ENCODE data around the gene HSF5.

Gene HSF5

DNA sequence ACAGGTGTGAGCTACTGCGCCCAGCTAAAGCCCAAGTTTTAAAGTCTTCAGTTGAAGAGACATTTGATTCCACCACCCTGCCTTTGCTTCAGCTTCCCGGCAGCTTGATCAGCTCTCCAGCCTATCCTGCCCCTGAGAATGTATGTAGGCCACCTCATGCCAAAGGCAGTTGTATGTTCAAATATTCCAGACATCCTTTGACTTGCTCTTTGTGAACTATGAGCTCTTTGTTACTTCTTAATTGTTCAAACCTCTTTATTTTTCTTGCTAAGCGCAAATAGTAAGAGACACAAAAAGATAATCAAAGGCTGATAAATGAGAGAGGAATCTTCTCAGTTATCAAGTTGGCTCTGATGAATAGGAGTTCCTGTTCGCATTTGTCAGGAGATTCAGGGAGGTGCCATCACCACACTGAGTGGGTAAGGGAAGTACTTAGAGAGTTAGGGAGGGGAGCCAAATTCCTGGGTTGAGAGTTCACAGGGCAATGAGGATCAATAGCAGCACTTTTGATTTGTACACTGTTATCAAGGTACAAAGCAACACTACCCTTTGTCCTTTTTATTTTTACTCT lies 104.2 kb downstream of the HSF5 start:
- ATAC-seq: no peak

DNA sequence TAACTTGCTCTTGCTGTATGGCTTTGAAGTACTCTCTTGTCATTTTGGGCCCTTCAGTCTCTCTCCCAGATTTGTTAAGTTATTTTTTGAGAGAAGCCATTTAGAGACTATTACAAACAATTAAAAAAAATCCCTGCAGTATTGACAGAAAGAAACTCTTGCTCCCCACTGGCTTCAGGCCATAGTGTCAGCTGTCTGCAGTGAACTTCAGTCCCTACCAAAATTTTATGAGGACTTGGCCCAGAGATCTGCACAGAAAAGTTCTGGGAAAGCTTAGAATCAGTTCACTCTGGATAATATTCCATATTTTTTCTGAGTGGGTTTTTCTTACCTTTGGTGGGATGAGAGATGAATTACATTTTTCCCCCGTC lies 105.4 kb downstream of the HSF5 start:
- no peak for ATAC-seq

DNA sequence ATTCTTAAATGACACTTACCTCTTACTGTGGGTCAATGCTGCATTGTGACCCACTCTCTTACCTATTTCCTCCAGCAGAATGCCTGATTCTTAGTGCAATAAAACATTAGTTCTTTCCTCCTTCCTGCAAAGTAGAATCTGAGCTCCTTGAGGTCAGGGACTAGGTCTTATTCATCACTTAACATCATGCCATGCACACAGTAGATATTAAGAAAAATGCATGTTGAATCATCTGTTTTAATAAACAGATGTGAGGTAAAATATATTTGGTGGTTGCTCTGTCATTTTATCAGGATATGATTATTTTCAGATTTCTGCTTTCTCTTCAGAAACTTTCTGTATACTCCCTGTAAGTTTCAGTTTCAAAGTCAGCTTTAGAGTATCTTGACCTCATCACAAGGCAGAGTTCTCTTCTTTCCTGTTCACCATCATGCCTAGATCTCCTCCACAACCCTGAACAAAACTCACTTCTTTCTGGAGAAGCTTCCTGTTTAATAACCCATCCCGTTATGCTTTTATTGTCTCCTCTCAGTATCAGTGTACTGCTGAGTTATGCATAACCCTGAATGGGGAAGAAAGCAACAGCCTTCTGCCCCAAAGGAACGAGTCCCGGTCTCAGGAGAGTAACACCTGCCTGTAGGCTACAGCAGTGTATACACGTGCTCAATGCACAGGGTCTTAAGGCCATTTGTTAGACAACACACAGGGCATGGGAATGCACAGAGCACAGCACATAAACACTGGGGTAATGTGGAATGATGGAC lies 105.9 kb downstream of the HSF5 start:
- peak; percentile 89 to 92 for ATAC-seq

DNA sequence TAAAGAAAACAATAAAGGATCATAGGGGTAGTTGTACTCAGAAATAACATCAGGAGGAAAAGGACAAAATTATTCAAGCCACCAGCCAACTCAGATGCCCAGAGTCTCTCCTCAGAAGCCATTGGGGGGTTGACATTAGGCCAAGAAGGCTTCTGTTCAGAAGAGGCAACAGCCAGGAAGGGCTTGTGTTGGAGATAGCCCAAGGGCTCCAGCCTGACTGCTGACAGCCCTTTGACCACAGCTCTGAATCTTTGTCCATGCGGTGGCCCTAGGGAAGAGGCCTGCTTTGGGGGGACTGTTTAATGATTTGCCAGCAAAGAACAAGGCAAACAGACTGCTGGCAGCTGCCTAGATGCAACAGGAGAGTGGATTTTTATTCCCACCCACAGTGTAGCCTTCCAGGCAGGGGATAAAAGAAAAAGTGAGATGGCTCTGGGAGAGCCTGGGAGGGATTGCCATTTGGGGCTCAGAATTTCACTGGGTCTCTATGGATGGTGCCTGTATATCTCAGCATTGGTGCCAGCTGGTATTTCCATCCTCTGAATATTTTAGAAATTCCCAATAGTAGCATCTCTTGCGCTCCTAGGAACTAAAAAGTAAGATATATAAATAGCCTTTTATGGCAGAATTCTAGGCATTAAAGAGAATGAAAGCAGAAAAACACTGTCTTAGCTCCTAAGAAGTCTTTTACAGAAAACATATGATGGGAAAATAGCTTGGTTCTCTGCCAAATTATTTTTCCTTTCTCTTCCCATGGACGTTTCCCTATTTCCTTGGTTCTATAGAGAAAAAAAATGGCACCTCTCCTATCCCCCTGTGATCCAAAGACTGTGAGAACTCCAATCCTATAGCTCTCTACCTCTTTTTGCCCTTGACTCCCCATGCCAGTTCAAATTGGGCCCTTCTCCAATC lies 106.8 kb downstream of the HSF5 start:
- no peak for ATAC-seq

DNA sequence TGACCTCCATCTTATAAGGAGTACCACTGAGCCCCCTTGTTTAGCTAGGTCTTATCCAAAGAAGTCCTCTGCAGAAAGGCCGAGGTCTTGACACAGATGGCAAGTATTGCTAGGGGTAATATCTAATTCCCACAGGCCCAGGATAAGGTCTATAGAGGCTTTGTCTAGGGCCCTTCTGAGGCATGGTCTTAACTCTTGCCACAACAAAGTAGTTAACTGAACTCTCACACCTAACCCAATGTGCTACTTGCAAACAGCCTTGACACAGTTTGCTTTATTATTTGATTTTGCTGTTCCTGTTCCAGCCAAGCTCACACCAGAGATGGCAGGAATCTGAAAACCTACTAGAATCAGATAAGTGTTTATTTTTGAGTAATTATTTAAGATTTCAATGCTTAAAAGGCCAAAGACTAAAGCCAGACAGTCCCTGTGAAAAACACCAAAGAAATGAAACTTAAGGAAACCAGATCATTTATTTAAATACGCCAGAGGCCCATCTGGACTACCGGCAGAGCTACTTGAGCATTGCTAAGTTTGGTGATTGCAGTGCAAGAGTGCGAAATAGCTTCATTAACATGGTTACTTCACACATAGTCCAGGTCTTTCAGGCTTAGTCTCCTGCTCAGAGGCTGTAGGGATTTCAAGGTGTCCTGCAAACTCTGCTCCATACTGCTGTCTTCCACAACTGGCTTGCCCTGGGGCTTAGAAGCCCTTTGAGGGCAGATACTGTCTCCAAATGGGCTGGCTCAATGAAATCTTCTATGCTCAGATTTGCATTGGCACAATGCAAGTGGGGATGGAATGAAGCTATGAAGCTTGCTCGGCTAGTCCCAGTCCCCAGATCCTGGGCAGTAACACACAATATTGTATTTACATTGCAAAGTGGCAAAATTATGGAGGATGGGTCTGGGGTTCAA lies 107.7 kb downstream of the HSF5 start:
- ATAC-seq: no peak

DNA sequence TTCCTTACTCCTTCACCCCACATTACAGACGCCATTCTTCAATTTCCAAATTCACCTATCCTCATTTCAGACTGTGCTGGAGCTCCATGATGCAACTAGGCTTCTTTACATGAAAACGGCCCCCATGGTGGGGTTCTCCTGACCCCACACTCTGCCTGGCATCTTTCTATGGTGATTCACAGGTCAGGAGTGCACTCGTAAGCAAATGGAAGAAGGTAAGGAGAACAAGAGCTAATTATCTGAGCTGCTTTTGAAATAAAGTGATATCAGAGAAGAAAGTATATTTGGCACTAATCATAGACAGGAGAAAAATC lies 108.7 kb downstream of the HSF5 start:
- no peak for ATAC-seq

DNA sequence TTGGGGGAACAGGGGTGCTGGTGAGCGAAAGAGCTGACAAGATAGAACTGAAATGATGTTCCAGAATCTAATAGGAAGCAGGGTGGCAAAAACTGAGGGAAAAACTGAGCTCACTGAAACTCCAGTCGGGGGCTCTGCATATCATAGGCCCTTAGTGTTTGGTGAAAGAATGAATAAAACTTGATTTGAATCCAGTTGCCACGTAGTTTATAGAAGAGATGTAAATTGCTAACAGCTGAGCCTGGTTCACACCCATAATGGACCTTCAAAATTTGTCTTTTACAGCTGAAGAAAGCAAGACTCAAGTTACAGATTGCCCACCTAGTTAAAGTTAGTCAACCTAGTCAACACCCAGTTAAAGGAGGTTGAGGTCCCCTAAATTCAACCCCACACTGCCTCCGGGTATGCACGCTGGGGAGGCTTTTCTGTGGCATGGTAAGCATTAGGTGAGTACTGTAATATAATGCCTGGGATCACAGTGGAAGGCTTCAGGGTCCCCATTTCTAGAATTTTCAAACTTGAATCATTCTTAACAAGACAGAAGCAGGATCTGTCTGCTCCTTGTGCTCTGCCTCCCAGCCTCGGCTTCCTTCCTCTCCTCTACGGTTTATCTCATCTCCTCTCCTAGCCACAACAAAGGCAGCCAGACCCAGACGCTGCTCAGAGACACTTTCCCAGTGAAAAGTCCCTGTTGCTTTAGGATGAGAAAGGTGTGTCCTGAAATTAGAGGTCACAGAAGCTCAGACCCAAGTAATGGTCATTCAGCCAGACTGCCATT lies 109.3 kb downstream of the HSF5 start:
- ATAC-seq: no peak

DNA sequence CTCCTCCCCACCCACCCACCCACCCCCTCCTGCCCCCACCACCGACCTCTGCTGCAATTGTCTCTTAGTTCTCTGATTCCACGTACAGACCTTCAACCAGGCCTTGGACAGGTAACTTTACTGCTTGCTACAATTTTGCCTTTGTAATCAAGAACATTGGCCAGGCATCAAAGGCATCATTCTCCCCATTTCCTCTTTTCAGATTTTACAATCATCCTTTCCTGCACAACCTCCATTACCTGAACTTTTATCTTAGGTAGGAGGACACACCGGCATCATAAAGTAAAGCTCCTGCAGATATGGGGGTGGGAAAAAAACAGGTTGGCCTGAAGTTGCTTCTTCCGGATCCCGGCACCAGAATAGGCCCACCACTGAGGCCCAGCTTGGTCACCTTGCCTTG lies 110.5 kb downstream of the HSF5 start:
- no peak for ATAC-seq

DNA sequence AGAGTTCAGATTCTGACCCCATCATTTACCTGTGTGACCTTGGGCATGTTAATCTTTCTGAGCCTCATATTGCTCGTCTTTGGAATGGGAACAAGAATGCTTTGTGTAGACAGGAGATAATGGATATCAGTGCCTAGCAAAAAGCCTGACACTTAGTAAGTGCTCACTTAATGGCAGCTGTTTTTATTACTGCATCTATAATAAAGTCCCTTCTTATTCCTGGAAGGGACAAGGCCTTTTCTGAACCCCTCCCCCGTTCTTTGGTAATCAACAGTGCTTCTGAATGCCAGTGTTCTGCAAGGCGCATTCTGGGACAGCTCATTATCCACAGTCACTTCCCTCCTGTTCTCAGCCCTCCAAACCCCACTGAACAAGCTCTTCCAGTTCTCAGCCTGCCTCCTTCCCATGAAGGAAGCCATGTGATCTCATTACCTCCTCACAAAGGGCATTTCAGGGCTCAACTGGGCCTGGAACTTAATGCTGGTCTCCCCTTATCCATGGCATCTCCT lies 111.1 kb downstream of the HSF5 start:
- ATAC-seq: no peak

DNA sequence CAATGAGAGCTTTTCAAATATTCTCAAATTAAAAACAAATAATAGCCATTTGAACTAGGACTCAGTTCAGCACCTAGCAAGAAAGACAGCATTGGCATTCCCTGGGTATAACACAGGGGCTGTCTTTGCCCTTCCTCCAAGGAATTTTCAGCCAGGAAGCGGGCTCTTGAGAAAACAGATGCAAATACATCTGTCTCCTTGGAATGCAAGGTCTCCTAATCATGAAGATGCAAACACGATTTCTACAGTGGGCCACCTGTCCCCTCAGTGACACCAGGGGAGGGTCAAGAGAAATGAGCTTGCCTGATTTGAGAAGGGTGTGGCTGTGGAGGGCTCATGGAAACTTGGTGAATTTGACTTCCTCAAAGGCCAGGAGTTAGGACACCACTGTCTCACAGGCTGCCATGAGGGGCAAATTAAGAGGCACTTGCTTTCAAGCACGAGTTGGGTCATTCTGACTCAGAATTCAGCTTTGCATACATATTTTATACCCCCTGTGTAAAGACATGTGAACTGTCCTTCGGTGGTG lies 111.7 kb downstream of the HSF5 start:
- ATAC-seq: no peak

DNA sequence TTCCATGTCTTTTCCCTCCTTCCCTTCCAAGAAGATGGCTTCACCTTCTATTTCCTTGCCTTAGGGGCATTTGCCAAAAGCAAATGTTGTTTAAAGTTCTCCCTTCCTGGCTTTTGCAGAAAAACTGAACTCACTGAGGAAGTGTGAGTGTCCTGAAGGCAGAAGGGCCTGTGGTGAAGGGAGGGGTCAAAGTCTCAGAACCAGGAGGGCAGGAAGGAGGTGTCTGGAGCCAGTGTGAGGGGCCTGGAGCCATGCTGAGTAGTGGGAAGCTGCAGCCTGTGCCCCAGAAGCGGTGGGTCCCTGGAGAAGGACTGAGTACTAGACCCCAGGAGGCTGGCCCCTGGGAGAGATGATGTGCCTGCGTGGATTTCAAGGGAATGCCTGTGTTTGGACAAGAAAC lies 112.4 kb downstream of the HSF5 start:
- no peak for ATAC-seq

DNA sequence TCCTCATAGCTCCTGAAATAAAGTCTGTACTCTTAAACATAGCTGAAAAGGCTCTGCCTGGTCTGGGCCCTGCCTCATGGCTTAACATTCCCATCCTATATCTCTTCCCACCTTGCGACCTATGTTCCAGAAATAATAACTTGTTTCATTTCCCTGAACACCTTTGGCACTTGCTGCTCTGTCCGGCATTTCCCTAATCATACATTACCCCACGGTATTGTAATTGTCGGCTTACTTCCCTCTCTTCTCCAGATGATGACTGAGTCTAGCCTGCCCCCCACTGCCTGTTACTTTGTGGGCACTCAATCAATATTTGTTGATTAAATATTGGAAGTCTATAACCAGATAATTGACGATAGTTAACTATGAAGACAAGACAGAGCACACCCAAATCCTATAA lies 113.0 kb downstream of the HSF5 start:
- no peak for ATAC-seq

DNA sequence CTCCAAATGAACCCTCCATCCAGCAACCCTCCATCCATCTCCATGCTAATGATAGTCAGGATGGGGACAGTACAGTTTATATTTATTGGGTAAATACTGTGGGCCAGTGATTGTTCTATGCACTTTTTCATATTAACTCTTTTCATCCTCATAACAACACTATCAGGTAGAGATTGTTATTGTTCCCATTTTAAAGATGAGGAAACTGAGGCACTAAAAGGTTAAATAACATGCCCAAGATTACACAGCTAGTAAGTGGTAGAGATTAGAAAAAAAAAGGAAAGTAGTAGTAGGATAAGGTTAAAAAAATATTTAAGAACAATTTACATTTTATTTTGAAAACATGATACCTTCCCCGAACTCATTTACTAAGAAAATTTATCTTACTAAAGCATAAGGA lies 114.3 kb downstream of the HSF5 start:
- no peak for ATAC-seq

DNA sequence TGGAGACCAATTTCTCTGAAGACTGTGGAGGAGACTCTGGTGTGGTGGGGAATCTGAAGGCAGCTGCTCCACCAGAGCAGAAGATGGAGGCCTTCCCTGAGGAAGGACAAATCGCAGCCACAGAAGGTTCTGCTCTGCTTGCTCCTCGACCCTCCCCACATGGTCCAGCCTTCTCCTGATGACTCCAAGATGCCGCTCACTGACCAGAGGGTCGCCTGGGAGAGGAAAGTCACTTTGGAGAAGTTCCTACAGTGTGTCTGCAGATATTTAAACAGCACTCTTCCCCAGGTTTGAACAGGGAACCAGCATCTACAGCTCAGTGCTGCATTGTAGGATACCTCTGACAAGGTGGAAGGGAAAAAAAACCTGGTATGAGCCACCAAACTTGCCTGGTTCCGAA lies 115.2 kb downstream of the HSF5 start:
- ATAC-seq: no peak

DNA sequence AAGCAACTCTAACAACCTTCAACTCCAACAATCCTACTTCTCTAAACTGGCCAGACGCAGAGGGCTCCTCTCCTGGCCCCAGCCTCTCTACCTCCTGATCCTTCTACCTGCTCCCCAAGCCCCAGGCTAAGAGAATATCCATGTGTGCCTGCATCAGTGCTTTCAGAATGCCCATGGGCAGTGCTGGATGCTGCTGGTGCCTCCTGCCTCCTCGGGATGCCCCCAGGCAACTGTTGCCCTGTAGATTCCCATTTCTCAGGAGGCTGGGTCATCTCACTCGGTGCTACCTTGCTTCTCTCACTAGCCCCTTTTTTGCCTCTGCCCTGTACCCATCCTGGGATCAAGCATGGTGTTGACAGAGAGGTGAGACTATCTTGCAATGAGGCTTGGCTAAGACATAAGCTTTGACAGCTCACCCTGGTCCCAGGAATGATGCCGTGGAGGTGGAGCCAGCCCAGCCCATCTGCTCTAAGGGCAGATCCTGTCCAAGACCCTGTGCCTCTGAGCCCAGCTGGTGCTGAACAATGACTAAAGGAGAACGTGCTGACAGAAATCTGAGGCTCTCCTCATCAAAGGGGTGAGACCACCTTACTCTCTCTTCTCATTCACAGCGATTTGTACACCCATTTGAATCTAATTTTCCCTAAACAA lies 116.8 kb downstream of the HSF5 start:
- no peak for ATAC-seq

DNA sequence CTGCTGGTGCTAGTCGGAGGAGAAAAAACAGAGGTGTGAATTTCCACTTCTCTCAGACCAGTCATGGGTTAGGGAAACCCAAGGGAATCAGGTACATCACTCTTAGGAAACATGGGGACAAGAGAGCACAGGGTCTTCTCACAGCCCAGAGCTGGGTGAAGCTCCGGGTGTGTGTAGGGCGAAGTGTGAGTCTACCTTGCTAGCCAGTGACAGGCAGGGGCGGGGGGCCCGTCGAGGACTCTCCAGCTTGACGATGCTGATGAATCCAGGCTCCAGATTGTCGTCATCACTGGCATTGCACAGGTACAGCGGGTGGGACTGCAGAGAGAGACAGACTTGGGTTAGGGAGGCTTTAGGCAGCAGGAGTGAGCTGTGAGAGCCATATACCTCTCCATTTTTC lies 117.5 kb downstream of the HSF5 start:
- ATAC-seq: no peak

DNA sequence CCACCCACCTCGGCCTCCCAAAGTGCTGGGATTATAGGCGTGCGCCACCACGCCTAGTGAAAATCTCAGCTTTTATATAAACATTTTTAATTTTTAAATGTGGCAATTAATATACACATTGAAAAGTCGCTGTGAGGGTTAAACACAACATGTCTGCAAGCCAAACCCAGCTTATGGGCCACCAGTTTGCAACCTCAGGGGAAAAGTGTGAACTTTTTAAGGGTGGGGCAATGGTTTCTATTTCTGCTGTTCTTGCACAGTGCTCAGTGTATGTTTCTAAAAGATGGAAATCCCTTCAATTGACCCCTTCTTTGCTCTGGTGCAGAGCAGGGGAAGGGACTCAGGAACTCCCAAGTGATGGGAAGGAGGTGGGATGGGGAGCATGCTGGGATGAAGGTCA lies 117.9 kb downstream of the HSF5 start:
- ATAC-seq: no peak
